Measurements from ENCODE around the gene DKC1.

- TF ChIP-seq CTCF (IDR thresholded peaks at IDR 0.05) (no peak), POLR2A (IDR thresholded peaks at IDR 0.05) (no peak)
Observed at GRCh38 chrX:154749856-154750255, 12.8 kb upstream of the DKC1 start.

Data from Peyer's patch (tissue), 4 donors.